Large intestine (tissue), 3 donors: ENCODE measurements around the gene RAB10. TPM values are rescaled to one million over a fixed set of nuclear protein-coding genes. Genes with fewer than 3 reads are reported as not detected.

Experiments
- DNase-seq, 2 donors: peaks; one replicate each; pipeline versions ENCODE4 v3.0.0 to v3.0.0-alpha.2; 2013
- H3K27ac ChIP-seq: one replicate; pipeline ENCODE4 v1.5.1; 2013; ENCODE audit warnings: low read length
- H3K27me3 ChIP-seq: 2 replicates; pipeline ENCODE4 v1.6.1; 2013; ENCODE audit warnings: low read length; ENCODE audit not compliant: control insufficient read depth, insufficient read depth
- H3K36me3 ChIP-seq: 2 replicates; pipeline ENCODE4 v1.6.1; 2013; ENCODE audit warnings: low read length; ENCODE audit not compliant: control insufficient read depth, insufficient read depth
- H3K4me1 ChIP-seq: one replicate; pipeline ENCODE4 v1.6.1; 2013; ENCODE audit warnings: low read length; ENCODE audit not compliant: control insufficient read depth, insufficient read depth
- H3K4me3 ChIP-seq: one replicate; pipeline ENCODE4 v1.5.1; 2013; ENCODE audit warnings: low read length
- H3K9me3 ChIP-seq: one replicate; pipeline ENCODE4 v1.6.1; 2013; ENCODE audit warnings: mild to moderate bottlenecking, low read depth, low read length, moderate library complexity; ENCODE audit not compliant: control insufficient read depth
- WGBS: methylation state at CpG from one replicate; pipeline ENCODE4 v1.1.5; 2013; ENCODE audit warnings: low lambda C conversion rate; ENCODE audit not compliant: insufficient coverage; 5-methylcytosine and 5-hydroxymethylcytosine counted together
- polyA plus RNA-seq: library from polyadenylated mRNA; unstranded; fragments of 120-200 nt; gene quantifications from one replicate; pipeline ENCODE4 v1.2.1, GENCODE V29; 2013

The RAB10 gene
- polyA plus RNA-seq, 1 donor, result 79.7 TPM

GRCh38 chr2:26054598-26055348 is 20.9 kb downstream of the RAB10 start:
- Histone ChIP-seq H3K27me3 (no peaks in the 10 kb centered on the region), H3K4me3 (no peak overlapping the region), H3K4me1 (no peaks in the 10 kb centered on the region), H3K36me3 (peaks cover 3% of the 10 kb centered on the region), H3K9me3 (no peaks in the 10 kb centered on the region), H3K27ac (no peak overlapping the region)
- no peak for DNase-seq
- WGBS, result 100% methylated on average over 1 of the region's 4 CpGs

GRCh38 chr2:26058390-26058789 is 24.5 kb downstream of the RAB10 start:
- H3K4me1 ChIP-seq, result no peaks in the 10 kb centered on the region
- 90% methylated on average over 2 of the region's 4 CpGs for WGBS
- no peak overlapping the region for H3K4me3 ChIP-seq
- no peaks in the 10 kb centered on the region for H3K27me3 ChIP-seq
- H3K36me3 ChIP-seq, result peaks cover 3% of the 10 kb centered on the region
- no peaks in the 10 kb centered on the region for H3K9me3 ChIP-seq
- H3K27ac ChIP-seq, result no peak overlapping the region
- no peak for DNase-seq

GRCh38 chr2:26059542-26059941 is 25.7 kb downstream of the RAB10 start:
- peaks cover 3% of the 10 kb centered on the region for H3K36me3 ChIP-seq
- H3K9me3 ChIP-seq, result no peaks in the 10 kb centered on the region
- H3K27me3 ChIP-seq, result no peaks in the 10 kb centered on the region
- WGBS, result 100% methylated on average over 1 of the region's 3 CpGs
- no peak overlapping the region for H3K4me3 ChIP-seq
- no peaks in the 10 kb centered on the region for H3K4me1 ChIP-seq
- H3K27ac ChIP-seq, result no peak overlapping the region
- no peak for DNase-seq

GRCh38 chr2:26061539-26061938 is 27.7 kb downstream of the RAB10 start:
- H3K9me3 ChIP-seq, result no peaks in the 10 kb centered on the region
- peaks cover 3% of the 10 kb centered on the region for H3K36me3 ChIP-seq
- no peak overlapping the region for H3K27ac ChIP-seq
- no CpG with 5 or more reads among the region's 7 CpGs for WGBS
- no peak for DNase-seq
- H3K4me3 ChIP-seq, result no peak overlapping the region
- H3K4me1 ChIP-seq, result no peaks in the 10 kb centered on the region
- no peaks in the 10 kb centered on the region for H3K27me3 ChIP-seq

- no peak for DNase-seq
- Histone ChIP-seq H3K36me3 (no peaks in the 10 kb centered on the region), H3K27me3 (no peaks in the 10 kb centered on the region), H3K9me3 (no peaks in the 10 kb centered on the region), H3K4me1 (no peaks in the 10 kb centered on the region), H3K27ac (no peak overlapping the region), H3K4me3 (no peak overlapping the region)
- no CpG with 5 or more reads among the region's 4 CpGs for WGBS
These were observed 31.0 kb downstream of the RAB10 start for GRCh38 chr2:26064846-26065245.

GRCh38 chr2:26067186-26067974 is 33.5 kb downstream of the RAB10 start:
- DNase-seq, result no peak
- no peak overlapping the region for H3K27ac ChIP-seq
- H3K4me1 ChIP-seq, result no peaks in the 10 kb centered on the region
- H3K36me3 ChIP-seq, result no peaks in the 10 kb centered on the region
- WGBS, result no CpG with 5 or more reads among the region's 1 CpG
- H3K27me3 ChIP-seq, result no peaks in the 10 kb centered on the region
- no peak overlapping the region for H3K4me3 ChIP-seq
- no peaks in the 10 kb centered on the region for H3K9me3 ChIP-seq

- WGBS, result no CpG with 5 or more reads among the region's 3 CpGs
These were observed 34.2 kb downstream of the RAB10 start for GRCh38 chr2:26067980-26068507.

GRCh38 chr2:26068602-26069298 is 34.9 kb downstream of the RAB10 start:
- Histone ChIP-seq H3K27me3 (no peaks in the 10 kb centered on the region), H3K36me3 (no peaks in the 10 kb centered on the region), H3K9me3 (no peaks in the 10 kb centered on the region), H3K4me3 (no peak overlapping the region), H3K27ac (no peak overlapping the region), H3K4me1 (peaks cover 8% of the 10 kb centered on the region)
- WGBS, result 39% methylated on average over 3 of the region's 4 CpGs
- DNase-seq, result peak in 1 of 2 donors; percentile 43

More at GRCh38 chr2:26067980-26068507, 34.2 kb downstream of the RAB10 start:
- Histone ChIP-seq H3K36me3 (no peaks in the 10 kb centered on the region), H3K4me1 (peaks cover 1% of the 10 kb centered on the region), H3K27me3 (no peaks in the 10 kb centered on the region), H3K9me3 (no peaks in the 10 kb centered on the region), H3K4me3 (no peak overlapping the region), H3K27ac (no peak overlapping the region)
- DNase-seq, result no peak

- no peak overlapping the region for H3K4me3 ChIP-seq
- H3K9me3 ChIP-seq, result no peaks in the 10 kb centered on the region
- DNase-seq, result no peak
- no peaks in the 10 kb centered on the region for H3K36me3 ChIP-seq
- peaks cover 11% of the 10 kb centered on the region for H3K4me1 ChIP-seq
- no peaks in the 10 kb centered on the region for H3K27me3 ChIP-seq
- H3K27ac ChIP-seq, result no peak overlapping the region
These were observed 36.8 kb downstream of the RAB10 start for GRCh38 chr2:26070730-26071129.
